Natural killer cell (primary cell): ENCODE measurements around the gene UBE3B. TPM values are rescaled to one million over a fixed set of nuclear protein-coding genes. Genes with fewer than 3 reads are reported as not detected.

Experiments
- ATAC-seq, 3 donors: fragments of 150-1000 bp in 2 of 3; fragments of 200-7000 bp in 1 of 3; cut with Tn5 transposase; 1 replicate in 1 of 3; 2 replicates in 2 of 3; pipeline ENCODE4 v1.10.0; 2021; ENCODE audit warnings: mild to moderate bottlenecking in 2 of 3, moderate library complexity in 2 of 3
- DNase-seq, 2 donors: peaks; one replicate each; pipeline versions ENCODE4 v3.0.0 to v3.0.0-alpha.2; 2013 to 2021; ENCODE audit warnings: mixed read lengths in 1 of 2
- H3K27ac ChIP-seq: one replicate; pipeline ENCODE4 v1.5.1; 2013; ENCODE audit warnings: mild to moderate bottlenecking, low read length
- H3K27me3 ChIP-seq: one replicate; pipeline ENCODE4 v1.6.1; 2013; ENCODE audit warnings: low read length; ENCODE audit not compliant: control insufficient read depth, insufficient read depth
- H3K36me3 ChIP-seq: one replicate; pipeline ENCODE4 v1.6.1; 2013; ENCODE audit warnings: low read length; ENCODE audit not compliant: control insufficient read depth, insufficient read depth
- H3K4me1 ChIP-seq: one replicate; pipeline ENCODE4 v1.6.1; 2013; ENCODE audit warnings: low read length; ENCODE audit not compliant: control insufficient read depth, insufficient read depth
- H3K4me3 ChIP-seq: one replicate; pipeline ENCODE4 v1.5.1; 2013; ENCODE audit warnings: low read length
- H3K9me3 ChIP-seq: one replicate; pipeline ENCODE4 v1.6.1; 2013; ENCODE audit warnings: low read length; ENCODE audit not compliant: control insufficient read depth, insufficient read depth
- H3K27ac Mint-ChIP-seq, 2 donors: one replicate each; pipeline ENCODE4 v1.8.0; 2022; ENCODE audit warnings: mild to moderate bottlenecking in 2 of 2, mixed read lengths in 2 of 2, moderate library complexity in 1 of 2
- H3K27me3 Mint-ChIP-seq, 2 donors: one replicate each; pipeline ENCODE4 v1.8.0; 2022; ENCODE audit warnings: low read depth in 2 of 2, mixed read lengths in 2 of 2
- H3K36me3 Mint-ChIP-seq: one replicate; pipeline ENCODE4 v1.8.0; 2022; ENCODE audit warnings: mixed read lengths
- H3K4me1 Mint-ChIP-seq, 2 donors: one replicate each; pipeline ENCODE4 v1.8.0; 2022; ENCODE audit warnings: mixed read lengths in 2 of 2
- H3K4me3 Mint-ChIP-seq: one replicate; pipeline ENCODE4 v1.8.0; 2022; ENCODE audit warnings: mild to moderate bottlenecking, moderate library complexity, mixed read lengths
- H3K9me3 Mint-ChIP-seq, 2 donors: one replicate each; pipeline ENCODE4 v1.8.0; 2022; ENCODE audit warnings: mixed read lengths in 2 of 2
- WGBS: methylation state at CpG from one replicate; pipeline ENCODE4 v1.1.7; 2013; ENCODE audit warnings: missing lambda C conversion rate; ENCODE audit not compliant: insufficient coverage; 5-methylcytosine and 5-hydroxymethylcytosine counted together
- intact Hi-C: fragments of 100-400 bp; cut with micrococcal nuclease; formaldehyde crosslinking; loops from one replicate; pipeline ENCODE4 v1.14.2; 2022
- total RNA-seq, 4 donors: library from RNA; stranded (reverse); fragments of 120-200 nt in 1 of 4; gene quantifications; one replicate each; pipeline versions ENCODE4 v1.2.3 to v1.2.4, GENCODE V29; 2013 to 2022
- TF ChIP-seq, protein P1 (sequence below): fragments of 200-600 bp; IDR thresholded peaks from one replicate; pipeline ENCODE4 v1.8.0; 2022; ENCODE audit warnings: antibody characterized with exemption

Gene UBE3B
- total RNA-seq, 3 donors from 2014 or later (not counting 1 experiment from before 2014, with no cell fraction given) = 32.2 to 46.7 (median 39.5) TPM

GRCh38 chr12:109541413-109541726 lies 63.9 kb downstream of the UBE3B start:
- no peak for DNase-seq
- H3K4me3 Mint-ChIP-seq = no peak overlapping the region
- Histone ChIP-seq H3K27ac (no peak overlapping the region), H3K36me3 (no peaks in the 10 kb centered on the region), H3K27me3 (no peaks in the 10 kb centered on the region), H3K9me3 (no peaks in the 10 kb centered on the region), H3K4me3 (no peak overlapping the region), H3K4me1 (peaks cover 35% of the 10 kb centered on the region)
- no peaks in the 10 kb centered on the region for H3K36me3 Mint-ChIP-seq
- H3K4me1 Mint-ChIP-seq = peaks cover 40 to 42% of the 10 kb centered on the region in 2 donors
- H3K27me3 Mint-ChIP-seq = no peaks in the 10 kb centered on the region
- H3K27ac Mint-ChIP-seq = no peak overlapping the region
- intact Hi-C loops = no loop called here
- no peak for ATAC-seq
- TF ChIP-seq, protein P1, sequence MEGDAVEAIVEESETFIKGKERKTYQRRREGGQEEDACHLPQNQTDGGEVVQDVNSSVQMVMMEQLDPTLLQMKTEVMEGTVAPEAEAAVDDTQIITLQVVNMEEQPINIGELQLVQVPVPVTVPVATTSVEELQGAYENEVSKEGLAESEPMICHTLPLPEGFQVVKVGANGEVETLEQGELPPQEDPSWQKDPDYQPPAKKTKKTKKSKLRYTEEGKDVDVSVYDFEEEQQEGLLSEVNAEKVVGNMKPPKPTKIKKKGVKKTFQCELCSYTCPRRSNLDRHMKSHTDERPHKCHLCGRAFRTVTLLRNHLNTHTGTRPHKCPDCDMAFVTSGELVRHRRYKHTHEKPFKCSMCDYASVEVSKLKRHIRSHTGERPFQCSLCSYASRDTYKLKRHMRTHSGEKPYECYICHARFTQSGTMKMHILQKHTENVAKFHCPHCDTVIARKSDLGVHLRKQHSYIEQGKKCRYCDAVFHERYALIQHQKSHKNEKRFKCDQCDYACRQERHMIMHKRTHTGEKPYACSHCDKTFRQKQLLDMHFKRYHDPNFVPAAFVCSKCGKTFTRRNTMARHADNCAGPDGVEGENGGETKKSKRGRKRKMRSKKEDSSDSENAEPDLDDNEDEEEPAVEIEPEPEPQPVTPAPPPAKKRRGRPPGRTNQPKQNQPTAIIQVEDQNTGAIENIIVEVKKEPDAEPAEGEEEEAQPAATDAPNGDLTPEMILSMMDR = no peak
- no peaks in the 10 kb centered on the region for H3K9me3 Mint-ChIP-seq
- 97% methylated on average over 4 of the region's 4 CpGs for WGBS

DNA sequence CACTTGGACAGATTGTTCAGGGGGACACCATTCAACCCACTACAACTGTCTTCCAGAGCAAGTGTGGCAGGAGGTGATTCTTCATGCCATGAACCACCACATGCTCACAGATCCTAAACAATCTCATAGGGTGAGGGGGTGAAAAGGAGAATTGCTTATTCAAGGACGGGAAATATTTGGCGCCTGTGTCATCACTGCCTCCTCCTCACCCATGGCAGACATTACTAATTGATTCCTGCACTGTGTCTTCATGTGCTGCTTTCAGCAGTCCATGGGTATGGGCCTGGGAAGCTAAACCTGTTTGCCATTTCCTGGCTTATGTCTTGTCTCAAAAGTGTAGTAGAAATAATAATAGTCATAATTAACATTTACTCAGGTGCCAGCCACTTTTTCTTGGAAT lies 64.6 kb downstream of the UBE3B start:
- Mint-ChIP-seq H3K9me3 (no peaks in the 10 kb centered on the region), H3K27ac (peak overlapping the region; percentile 56 to 77), H3K4me3 (no peak overlapping the region), H3K36me3 (no peaks in the 10 kb centered on the region), H3K4me1 (peaks cover 42 to 44% of the 10 kb centered on the region in 2 donors), H3K27me3 (no peaks in the 10 kb centered on the region)
- TF ChIP-seq, protein P1 = no peak
- peaks cover 36% of the 10 kb centered on the region for H3K4me1 ChIP-seq
- no peaks in the 10 kb centered on the region for H3K9me3 ChIP-seq
- no peaks in the 10 kb centered on the region for H3K27me3 ChIP-seq
- H3K4me3 ChIP-seq = no peak overlapping the region
- intact Hi-C loops = no loop called here
- ATAC-seq (no peak), DNase-seq (no peak)
- no peak overlapping the region for H3K27ac ChIP-seq
- WGBS = 100% methylated on average over 1 of the region's 2 CpGs
- no peaks in the 10 kb centered on the region for H3K36me3 ChIP-seq

DNA sequence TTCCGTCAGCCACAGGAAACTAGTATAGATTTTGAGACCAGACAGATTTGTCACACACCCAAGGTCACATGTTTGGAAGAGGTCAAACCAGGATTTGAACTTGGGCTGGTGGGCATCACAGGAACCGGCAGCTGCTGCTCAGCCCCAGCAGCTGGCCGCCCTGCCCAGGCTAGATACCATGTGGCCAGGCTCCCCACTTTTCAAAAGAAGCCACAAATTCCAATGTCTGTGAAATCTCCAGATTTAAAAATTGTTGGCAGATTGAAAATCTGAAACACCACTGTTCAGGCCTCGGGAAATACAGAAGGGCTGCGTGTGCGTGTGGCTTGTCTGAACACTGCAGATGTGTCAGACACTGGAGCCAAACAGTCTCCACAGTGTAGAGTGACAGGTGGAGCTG lies 65.4 kb downstream of the UBE3B start:
- H3K9me3 ChIP-seq = no peaks in the 10 kb centered on the region
- Mint-ChIP-seq H3K4me1 (peaks cover 51 to 53% of the 10 kb centered on the region in 2 donors), H3K4me3 (peak overlapping the region; percentile 48), H3K36me3 (no peaks in the 10 kb centered on the region), H3K9me3 (no peaks in the 10 kb centered on the region), H3K27ac (peak overlapping the region; percentile 56 to 77), H3K27me3 (peaks cover 0 to 3% of the 10 kb centered on the region in 2 donors)
- H3K36me3 ChIP-seq = no peaks in the 10 kb centered on the region
- DNase-seq = no peak
- TF ChIP-seq, protein P1 = no peak
- ATAC-seq = no peak
- WGBS = 75% methylated on average over 6 of the region's 6 CpGs
- no peaks in the 10 kb centered on the region for H3K27me3 ChIP-seq
- H3K4me3 ChIP-seq = no peak overlapping the region
- H3K27ac ChIP-seq = no peak overlapping the region
- intact Hi-C loops = no loop called here
- H3K4me1 ChIP-seq = peaks cover 43% of the 10 kb centered on the region

GRCh38 chr12:109544955-109545531 lies 67.6 kb downstream of the UBE3B start:
- peak overlapping the region; percentile 63 for H3K27ac ChIP-seq
- H3K4me1 Mint-ChIP-seq = peaks cover 67 to 72% of the 10 kb centered on the region in 2 donors
- H3K4me1 ChIP-seq = peaks cover 52% of the 10 kb centered on the region
- no peaks in the 10 kb centered on the region for H3K27me3 ChIP-seq
- H3K9me3 ChIP-seq = no peaks in the 10 kb centered on the region
- no peaks in the 10 kb centered on the region for H3K36me3 ChIP-seq
- ATAC-seq (peak; percentile 85 to 93 (median 91)), DNase-seq (peak; percentile 44 to 45)
- H3K27me3 Mint-ChIP-seq = peaks cover 0 to 3% of the 10 kb centered on the region in 2 donors
- intact Hi-C loops = no loop called here
- H3K9me3 Mint-ChIP-seq = no peaks in the 10 kb centered on the region
- no peak overlapping the region for H3K4me3 ChIP-seq
- H3K36me3 Mint-ChIP-seq = no peaks in the 10 kb centered on the region
- peak overlapping the region; percentile 87 to 88 for H3K27ac Mint-ChIP-seq
- peak overlapping the region; percentile 82 for H3K4me3 Mint-ChIP-seq
- WGBS = 24% methylated on average over 7 of the region's 7 CpGs
- TF ChIP-seq, protein P1 = no peak
